Panc1 (cell line): Measurements from ENCODE around the gene GSG1L. TPM values are rescaled to one million over a fixed set of nuclear protein-coding genes. Genes with fewer than 3 reads are reported as not detected.

ENCODE experiments used
- ATAC-seq: fragments of 200-7000 bp; cut with Tn5 transposase; 2 replicates; pipeline ENCODE4 v1.9.1; 2020; ENCODE audit warnings: mild to moderate bottlenecking, moderate library complexity
- BruUV-seq: library from RNA; stranded (reverse); fragments of 400-500 nt; replicated peaks from 2 replicates; lab custom pipeline; 2021; lab: Mats Ljungman, UMichigan
- CTCF ChIA-PET: fragments of 300-600 bp; sonication (Branson Sonifier 250); formaldehyde crosslinking; loops from one replicate; lab custom pipeline; 2022; ENCODE audit warnings: antibody characterized with exemption; lab: Charles Lee
- POLR2A ChIA-PET: fragments of 300-600 bp; sonication (Branson Sonifier 250); formaldehyde crosslinking; loops from one replicate; lab custom pipeline; 2022; ENCODE audit warnings: antibody characterized with exemption; lab: Charles Lee
- DNase-seq: peaks from one replicate; pipeline ENCODE4 v3.0.0-alpha.2; 2010; ENCODE audit warnings: low read depth, low spot score
- H3K27ac ChIP-seq: 2 replicates; pipeline ENCODE4 v1.5.1; 2011; ENCODE audit warnings: mild to moderate bottlenecking, low read length, inconsistent platforms
- H3K27me3 ChIP-seq: fragments of 200-500 bp; sonication (Bioruptor generic); 2 replicates; pipeline ENCODE4 v1.6.0; 2014; ENCODE audit warnings: low read length, inconsistent platforms; ENCODE audit not compliant: control insufficient read depth, insufficient read depth
- H3K36me3 ChIP-seq: fragments of 200-500 bp; sonication (Bioruptor generic); 2 replicates; pipeline ENCODE4 v1.5.1; 2014; ENCODE audit warnings: inconsistent platforms, mild to moderate bottlenecking, low read length, moderate library complexity; ENCODE audit not compliant: control insufficient read depth, insufficient read depth
- H3K4me1 ChIP-seq: 2 replicates; pipeline ENCODE4 v1.5.1; 2011; ENCODE audit warnings: inconsistent platforms, mild to moderate bottlenecking, low read length, moderate library complexity; ENCODE audit not compliant: control insufficient read depth, insufficient read depth
- H3K4me3 ChIP-seq, 2 experiments: 2 replicates each; pipeline ENCODE4 v1.5.1; 2011 to 2012; ENCODE audit warnings: low read depth in 2 of 2, low read length in 2 of 2, mild to moderate bottlenecking in 2 of 2, inconsistent platforms in 1 of 2, moderate library complexity in 1 of 2
- H3K9me3 ChIP-seq: fragments of 200-500 bp; sonication (Bioruptor generic); 2 replicates; pipeline ENCODE4 v1.5.1; 2014; ENCODE audit warnings: low read depth, mild to moderate bottlenecking, inconsistent platforms, low read length, moderate library complexity; ENCODE audit not compliant: control insufficient read depth, insufficient read depth
- CTCF ChIP-seq: fragments of 450-650 bp; IDR thresholded peaks from 2 replicates; pipeline ENCODE4 v1.5.1; 2017; ENCODE audit warnings: mild to moderate bottlenecking
- POLR2AphosphoS5 ChIP-seq: IDR thresholded peaks from 2 replicates; pipeline ENCODE4 v1.6.1; 2012; ENCODE audit warnings: mild to moderate bottlenecking, low read depth, low read length, moderate library complexity
- REST ChIP-seq, 2 experiments: IDR thresholded peaks; 2 replicates each; pipeline ENCODE4 v1.6.1; 2011 to 2012; ENCODE audit warnings: low read depth in 2 of 2, control low read depth in 1 of 2, low read length in 1 of 2, mild to moderate bottlenecking in 1 of 2, moderate library complexity in 1 of 2; ENCODE audit not compliant: insufficient read depth in 1 of 2
- SIN3A ChIP-seq: IDR thresholded peaks from 2 replicates; pipeline ENCODE4 v1.6.1; 2012; ENCODE audit warnings: low read depth, mild to moderate bottlenecking, low read length, moderate library complexity, borderline replicate concordance; ENCODE audit not compliant: insufficient read depth
- TCF7L2 ChIP-seq: IDR thresholded peaks from 2 replicates; pipeline ENCODE4 v1.6.1; 2011; ENCODE audit warnings: mild to moderate bottlenecking, low read depth, low read length, inconsistent platforms
- in situ Hi-C: cut with HindIII; loops from 2 replicates; pipeline ENCODE4 v1.10.0; 2016; ENCODE audit warnings: low sequenced_read_pairs, low pct_unique_long_range_greater_than_20kb
- intact Hi-C: fragments of 100-400 bp; cut with micrococcal nuclease; formaldehyde crosslinking; loops from one replicate; pipeline ENCODE4 v1.10.0; 2022; ENCODE audit not compliant: unreplicated experiment
- total RNA-seq: library from RNA; stranded (reverse); gene quantifications from one replicate; pipeline ENCODE4 v1.2.1, GENCODE V29; 2021; ENCODE audit not compliant: unreplicated experiment

GSG1L gene
- total RNA-seq, 1 experiment from 2014 or later = 0.08 TPM

- ChIA-PET CTCF (no interaction called here), POLR2A (no interaction called here)
- intact Hi-C loops (no loop called here), in situ Hi-C loops (no loop called here)
- no peaks in the 10 kb centered on the region for H3K9me3 ChIP-seq
- H3K27me3 ChIP-seq = no peaks in the 10 kb centered on the region
- no peak overlapping the region for H3K4me3 ChIP-seq
- H3K27ac ChIP-seq = no peak overlapping the region
- ATAC-seq (no peak), DNase-seq (no peak)
- BruUV-seq = no TSS peak
- no peaks in the 10 kb centered on the region for H3K4me1 ChIP-seq
- TF ChIP-seq POLR2AphosphoS5 = no peak
- no peak for TF ChIP-seq CTCF
- no peak for TF ChIP-seq SIN3A
- TF ChIP-seq TCF7L2 = no peak
- no peak for TF ChIP-seq REST (IDR thresholded peaks at IDR 0.05; ENCODE audit: insufficient read depth in 1 of 2, low read depth in 2 of 2, low read length in 1 of 2)
- H3K36me3 ChIP-seq = peaks cover 18% of the 10 kb centered on the region
These were observed 45.2 kb upstream of the GSG1L start for GRCh38 chr16:28108590-28109247.

GRCh38 chr16:28107232-28107631 lies 43.7 kb upstream of the GSG1L start:
- peaks cover 18% of the 10 kb centered on the region for H3K36me3 ChIP-seq
- intact Hi-C loops (no loop called here), in situ Hi-C loops (no loop called here)
- H3K4me3 ChIP-seq = no peak overlapping the region
- ChIA-PET POLR2A (no interaction called here), CTCF (no interaction called here)
- TF ChIP-seq SIN3A (no peak), REST (IDR thresholded peaks at IDR 0.05; ENCODE audit: insufficient read depth in 1 of 2, low read depth in 2 of 2, low read length in 1 of 2) (no peak), TCF7L2 (no peak), POLR2AphosphoS5 (no peak), CTCF (no peak)
- H3K27me3 ChIP-seq = no peaks in the 10 kb centered on the region
- H3K27ac ChIP-seq = no peak overlapping the region
- no peaks in the 10 kb centered on the region for H3K9me3 ChIP-seq
- ATAC-seq (no peak), DNase-seq (no peak)
- BruUV-seq = no TSS peak
- H3K4me1 ChIP-seq = no peaks in the 10 kb centered on the region
